ENCODE results near the gene YWHAG. TPM values are rescaled to one million over a fixed set of nuclear protein-coding genes. Genes with fewer than 3 reads are reported as not detected.
"Not testable (repeated sequence)": the region's sequence is repeated elsewhere in the genome, so short reads cannot be mapped to it uniquely, and the experiment has no call there.

YWHAG gene
- 100 to 1,000 TPM in 1 of 2 experiments, 10 to 100 TPM in 1; 80.8 to 115 TPM for total RNA-seq

- peak within 1 kb of the TSS; percentile 92 for H3K4me3 Mint-ChIP-seq
- H3K27me3 Mint-ChIP-seq, result no peaks in the 10 kb centered on the region
- H3K4me1 Mint-ChIP-seq, result peaks cover 43% of the 10 kb centered on the region
- CTCF ChIA-PET, result interaction anchor here (0.6 to 2.8 kb wide), 10 partner anchors 9 to 181 kb away, joined by 3 to 12 read pairs (median 5); no protein-coding TSS in a partner anchor
- peaks cover 30% of the 10 kb centered on the region for H3K36me3 Mint-ChIP-seq
- peak within 1 kb of the TSS; percentile 96 for H3K27ac Mint-ChIP-seq
- DNase-seq (peak; percentile 90), ATAC-seq (peak; percentile 69)
- H3K9me3 Mint-ChIP-seq (ENCODE audit: low read depth), result no peaks in the 10 kb centered on the region
Observed at GRCh38 chr7:76358481-76359110, at the start of gene YWHAG. Gene YWHAG, minus strand, starts transcription at chr7:76358991. Its CDS starts 183 bp downstream, at chr7:76358808.

- CTCF ChIA-PET, result interaction anchor here (1.6 kb wide), 1 partner anchor 15 kb away, joined by 3 read pairs; no protein-coding TSS in a partner anchor
- peaks cover 3% of the 10 kb centered on the region for H3K4me1 Mint-ChIP-seq
- H3K36me3 Mint-ChIP-seq, result no peaks in the 10 kb centered on the region
- H3K27ac Mint-ChIP-seq, result no peak overlapping the region
- H3K9me3 Mint-ChIP-seq (ENCODE audit: low read depth), result no peaks in the 10 kb centered on the region
- H3K27me3 Mint-ChIP-seq, result peaks cover 4% of the 10 kb centered on the region
- ATAC-seq, result no peak
- H3K4me3 Mint-ChIP-seq, result no peak overlapping the region
- DNase-seq, result no peak
Observed at GRCh38 chr7:76408121-76408560, 49.4 kb upstream of the YWHAG start.

- peaks cover 4% of the 10 kb centered on the region for H3K27me3 Mint-ChIP-seq
- CTCF ChIA-PET, result interaction anchor here (1.6 kb wide), 1 partner anchor 15 kb away, joined by 3 read pairs; no protein-coding TSS in a partner anchor
- no peak overlapping the region for H3K4me3 Mint-ChIP-seq
- H3K27ac Mint-ChIP-seq, result no peak overlapping the region
- H3K9me3 Mint-ChIP-seq (ENCODE audit: low read depth), result no peaks in the 10 kb centered on the region
- peaks cover 3% of the 10 kb centered on the region for H3K4me1 Mint-ChIP-seq
- DNase-seq (no peak), ATAC-seq (no peak)
- no peaks in the 10 kb centered on the region for H3K36me3 Mint-ChIP-seq
Observed at GRCh38 chr7:76407718-76408117, 48.9 kb upstream of the YWHAG start.

- Mint-ChIP-seq H3K4me3 (no peak overlapping the region), H3K4me1 (peaks cover 3% of the 10 kb centered on the region), H3K27me3 (no peaks in the 10 kb centered on the region), H3K36me3 (no peaks in the 10 kb centered on the region), H3K9me3 (ENCODE audit: low read depth) (no peaks in the 10 kb centered on the region), H3K27ac (no peak overlapping the region)
- ATAC-seq (no peak), DNase-seq (no peak)
- CTCF ChIA-PET, result no interaction called here
Observed at GRCh38 chr7:76405738-76406137, 46.9 kb upstream of the YWHAG start.

- no peaks in the 10 kb centered on the region for H3K36me3 Mint-ChIP-seq
- no peak overlapping the region for H3K4me3 Mint-ChIP-seq
- CTCF ChIA-PET, result interaction anchor here (1.4 kb wide), 1 partner anchor 11 kb away, joined by 3 read pairs; no protein-coding TSS in a partner anchor
- no peaks in the 10 kb centered on the region for H3K9me3 Mint-ChIP-seq (ENCODE audit: low read depth)
- no peak overlapping the region for H3K27ac Mint-ChIP-seq
- H3K27me3 Mint-ChIP-seq, result no peaks in the 10 kb centered on the region
- H3K4me1 Mint-ChIP-seq, result peaks cover 3% of the 10 kb centered on the region
- DNase-seq (no peak), ATAC-seq (no peak)
Observed at GRCh38 chr7:76403780-76404494, 45.1 kb upstream of the YWHAG start.

- CTCF ChIA-PET, result interaction anchor here (1.4 kb wide), 1 partner anchor 10 kb away, joined by 3 read pairs; no protein-coding TSS in a partner anchor
- H3K4me1 Mint-ChIP-seq; H3K9me3 Mint-ChIP-seq (ENCODE audit: low read depth); H3K4me3 Mint-ChIP-seq; H3K27ac Mint-ChIP-seq; H3K27me3 Mint-ChIP-seq; H3K36me3 Mint-ChIP-seq; ATAC-seq; DNase-seq: not testable (repeated sequence)
Observed at GRCh38 chr7:76403097-76403496, 44.3 kb upstream of the YWHAG start.

- Mint-ChIP-seq H3K4me1 (peaks cover 16% of the 10 kb centered on the region), H3K27ac (no peak overlapping the region)
- CTCF ChIA-PET, result no interaction called here
Observed at GRCh38 chr7:76400248-76400647, 41.5 kb upstream of the YWHAG start.

GRCh38 chr7:76397409-76398183 lies 38.8 kb upstream of the YWHAG start:
- CTCF ChIA-PET, result no interaction called here
- no peaks in the 10 kb centered on the region for H3K36me3 Mint-ChIP-seq
- ATAC-seq (peak; percentile 56), DNase-seq (peak; percentile 87)
- H3K4me3 Mint-ChIP-seq, result peak overlapping the region; percentile 67
- H3K27me3 Mint-ChIP-seq, result peaks cover 3% of the 10 kb centered on the region
- H3K27ac Mint-ChIP-seq, result peak overlapping the region; percentile 64
- H3K9me3 Mint-ChIP-seq (ENCODE audit: low read depth), result no peaks in the 10 kb centered on the region
- peaks cover 22% of the 10 kb centered on the region for H3K4me1 Mint-ChIP-seq

More at GRCh38 chr7:76400248-76400647, 41.5 kb upstream of the YWHAG start:
- no peak for ATAC-seq
- no peak for DNase-seq
- no peaks in the 10 kb centered on the region for H3K9me3 Mint-ChIP-seq (ENCODE audit: low read depth)
- H3K4me3 Mint-ChIP-seq, result no peak overlapping the region
- no peaks in the 10 kb centered on the region for H3K36me3 Mint-ChIP-seq
- H3K27me3 Mint-ChIP-seq, result peaks cover 3% of the 10 kb centered on the region

- H3K27me3 Mint-ChIP-seq, result peaks cover 3% of the 10 kb centered on the region
- DNase-seq, result no peak
- CTCF ChIA-PET, result no interaction called here
- peak overlapping the region; percentile 67 for H3K4me3 Mint-ChIP-seq
- peak overlapping the region; percentile 11 for H3K27ac Mint-ChIP-seq
- no peaks in the 10 kb centered on the region for H3K36me3 Mint-ChIP-seq
- H3K9me3 Mint-ChIP-seq (ENCODE audit: low read depth), result no peaks in the 10 kb centered on the region
- ATAC-seq, result no peak
- H3K4me1 Mint-ChIP-seq, result peaks cover 26% of the 10 kb centered on the region
Observed at GRCh38 chr7:76396864-76397263, 38.1 kb upstream of the YWHAG start.

GRCh38 chr7:76395965-76396726 lies 37.4 kb upstream of the YWHAG start:
- CTCF ChIA-PET, result no interaction called here
- Mint-ChIP-seq H3K27ac (no peak overlapping the region), H3K36me3 (no peaks in the 10 kb centered on the region), H3K9me3 (ENCODE audit: low read depth) (no peaks in the 10 kb centered on the region), H3K4me3 (no peak overlapping the region), H3K27me3 (peaks cover 3% of the 10 kb centered on the region), H3K4me1 (peaks cover 28% of the 10 kb centered on the region)
- no peak for ATAC-seq
- DNase-seq, result no peak

GRCh38 chr7:76395605-76395964 lies 36.8 kb upstream of the YWHAG start:
- CTCF ChIA-PET; H3K27me3 Mint-ChIP-seq; DNase-seq; ATAC-seq; H3K36me3 Mint-ChIP-seq; H3K4me3 Mint-ChIP-seq; H3K27ac Mint-ChIP-seq; H3K9me3 Mint-ChIP-seq (ENCODE audit: low read depth): not testable (repeated sequence)
- H3K4me1 Mint-ChIP-seq, result peaks cover 28% of the 10 kb centered on the region

- DNase-seq, result no peak
- Mint-ChIP-seq H3K9me3 (ENCODE audit: low read depth) (no peaks in the 10 kb centered on the region), H3K27me3 (peaks cover 3% of the 10 kb centered on the region), H3K27ac (no peak overlapping the region), H3K36me3 (no peaks in the 10 kb centered on the region), H3K4me1 (peaks cover 28% of the 10 kb centered on the region), H3K4me3 (no peak overlapping the region)
- ATAC-seq, result no peak
- CTCF ChIA-PET, result interaction anchor here (1.4 kb wide), 1 partner anchor 35 kb away, joined by 3 read pairs; no protein-coding TSS in a partner anchor
Observed at GRCh38 chr7:76394957-76395356, 36.2 kb upstream of the YWHAG start.
